ENCODE data around the gene CRACDL. TPM values are rescaled to one million over a fixed set of nuclear protein-coding genes. Genes with fewer than 3 reads are reported as not detected.

CRACDL gene
- total RNA-seq, 1 experiment from 2014 or later = 2.4 TPM

- intact Hi-C loops (cut with micrococcal nuclease; ENCODE audit: unreplicated experiment) (no loop called here), in situ Hi-C loops (cut with HindIII; ENCODE audit: low pct_unique_long_range_greater_than_20kb, low sequenced_read_pairs) (no loop called here)
- CTCF ChIA-PET = no interaction called here
- no peaks in the 10 kb centered on the region for H3K9me3 ChIP-seq (ENCODE audit: control insufficient read depth, insufficient read depth, low read depth, low read length)
- TF ChIP-seq, protein P1, sequence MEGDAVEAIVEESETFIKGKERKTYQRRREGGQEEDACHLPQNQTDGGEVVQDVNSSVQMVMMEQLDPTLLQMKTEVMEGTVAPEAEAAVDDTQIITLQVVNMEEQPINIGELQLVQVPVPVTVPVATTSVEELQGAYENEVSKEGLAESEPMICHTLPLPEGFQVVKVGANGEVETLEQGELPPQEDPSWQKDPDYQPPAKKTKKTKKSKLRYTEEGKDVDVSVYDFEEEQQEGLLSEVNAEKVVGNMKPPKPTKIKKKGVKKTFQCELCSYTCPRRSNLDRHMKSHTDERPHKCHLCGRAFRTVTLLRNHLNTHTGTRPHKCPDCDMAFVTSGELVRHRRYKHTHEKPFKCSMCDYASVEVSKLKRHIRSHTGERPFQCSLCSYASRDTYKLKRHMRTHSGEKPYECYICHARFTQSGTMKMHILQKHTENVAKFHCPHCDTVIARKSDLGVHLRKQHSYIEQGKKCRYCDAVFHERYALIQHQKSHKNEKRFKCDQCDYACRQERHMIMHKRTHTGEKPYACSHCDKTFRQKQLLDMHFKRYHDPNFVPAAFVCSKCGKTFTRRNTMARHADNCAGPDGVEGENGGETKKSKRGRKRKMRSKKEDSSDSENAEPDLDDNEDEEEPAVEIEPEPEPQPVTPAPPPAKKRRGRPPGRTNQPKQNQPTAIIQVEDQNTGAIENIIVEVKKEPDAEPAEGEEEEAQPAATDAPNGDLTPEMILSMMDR (IDR thresholded peaks at IDR 0.05) = no peak
- TF ChIP-seq POLR2AphosphoS5 (IDR thresholded peaks at IDR 0.05; ENCODE audit: low read depth, low read length) = no peak
- no peak for TF ChIP-seq SIN3A (IDR thresholded peaks at IDR 0.05; ENCODE audit: borderline replicate concordance, insufficient read depth, low read depth, low read length)
- no peak for TF ChIP-seq TCF7L2 (IDR thresholded peaks at IDR 0.05; ENCODE audit: low read depth, low read length)
- TF ChIP-seq, protein P2, sequence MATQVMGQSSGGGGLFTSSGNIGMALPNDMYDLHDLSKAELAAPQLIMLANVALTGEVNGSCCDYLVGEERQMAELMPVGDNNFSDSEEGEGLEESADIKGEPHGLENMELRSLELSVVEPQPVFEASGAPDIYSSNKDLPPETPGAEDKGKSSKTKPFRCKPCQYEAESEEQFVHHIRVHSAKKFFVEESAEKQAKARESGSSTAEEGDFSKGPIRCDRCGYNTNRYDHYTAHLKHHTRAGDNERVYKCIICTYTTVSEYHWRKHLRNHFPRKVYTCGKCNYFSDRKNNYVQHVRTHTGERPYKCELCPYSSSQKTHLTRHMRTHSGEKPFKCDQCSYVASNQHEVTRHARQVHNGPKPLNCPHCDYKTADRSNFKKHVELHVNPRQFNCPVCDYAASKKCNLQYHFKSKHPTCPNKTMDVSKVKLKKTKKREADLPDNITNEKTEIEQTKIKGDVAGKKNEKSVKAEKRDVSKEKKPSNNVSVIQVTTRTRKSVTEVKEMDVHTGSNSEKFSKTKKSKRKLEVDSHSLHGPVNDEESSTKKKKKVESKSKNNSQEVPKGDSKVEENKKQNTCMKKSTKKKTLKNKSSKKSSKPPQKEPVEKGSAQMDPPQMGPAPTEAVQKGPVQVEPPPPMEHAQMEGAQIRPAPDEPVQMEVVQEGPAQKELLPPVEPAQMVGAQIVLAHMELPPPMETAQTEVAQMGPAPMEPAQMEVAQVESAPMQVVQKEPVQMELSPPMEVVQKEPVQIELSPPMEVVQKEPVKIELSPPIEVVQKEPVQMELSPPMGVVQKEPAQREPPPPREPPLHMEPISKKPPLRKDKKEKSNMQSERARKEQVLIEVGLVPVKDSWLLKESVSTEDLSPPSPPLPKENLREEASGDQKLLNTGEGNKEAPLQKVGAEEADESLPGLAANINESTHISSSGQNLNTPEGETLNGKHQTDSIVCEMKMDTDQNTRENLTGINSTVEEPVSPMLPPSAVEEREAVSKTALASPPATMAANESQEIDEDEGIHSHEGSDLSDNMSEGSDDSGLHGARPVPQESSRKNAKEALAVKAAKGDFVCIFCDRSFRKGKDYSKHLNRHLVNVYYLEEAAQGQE (IDR thresholded peaks at IDR 0.05; ENCODE audit: insufficient read depth in 1 of 2, low read depth in 2 of 2, low read length in 1 of 2) = no peak
- no TSS peak for BruUV-seq (replicated peaks)
- H3K36me3 ChIP-seq (ENCODE audit: control insufficient read depth, insufficient read depth, low read length) = no peaks in the 10 kb centered on the region
- peaks cover 12% of the 10 kb centered on the region for H3K27me3 ChIP-seq (ENCODE audit: control insufficient read depth, insufficient read depth, low read length)
- no peak overlapping the region for H3K27ac ChIP-seq (ENCODE audit: low read length)
- POLR2A ChIA-PET = no interaction called here
- DNase-seq (ENCODE audit: low read depth, low spot score) (no peak), ATAC-seq (no peak)
- no peak overlapping the region for H3K4me3 ChIP-seq (ENCODE audit: low read depth in 2 of 2, low read length in 2 of 2)
- H3K4me1 ChIP-seq (ENCODE audit: control insufficient read depth, insufficient read depth, low read length) = no peaks in the 10 kb centered on the region
Measured at GRCh38 chr2:98940102-98940501, 4.1 kb upstream of the CRACDL start.

- no peak overlapping the region for H3K27ac ChIP-seq (ENCODE audit: low read length)
- CTCF ChIA-PET = no interaction called here
- H3K9me3 ChIP-seq (ENCODE audit: control insufficient read depth, insufficient read depth, low read depth, low read length) = no peaks in the 10 kb centered on the region
- intact Hi-C loops (cut with micrococcal nuclease; ENCODE audit: unreplicated experiment) = no loop called here
- BruUV-seq (replicated peaks) = no TSS peak
- TF ChIP-seq, protein P2 (IDR thresholded peaks at IDR 0.05; ENCODE audit: insufficient read depth in 1 of 2, low read depth in 2 of 2, low read length in 1 of 2) = no peak
- TF ChIP-seq POLR2AphosphoS5 (IDR thresholded peaks at IDR 0.05; ENCODE audit: low read depth, low read length) (no peak), TCF7L2 (IDR thresholded peaks at IDR 0.05; ENCODE audit: low read depth, low read length) (no peak)
- DNase-seq (ENCODE audit: low read depth, low spot score) (no peak), ATAC-seq (no peak)
- H3K4me1 ChIP-seq (ENCODE audit: control insufficient read depth, insufficient read depth, low read length) = no peaks in the 10 kb centered on the region
- POLR2A ChIA-PET = no interaction called here
- H3K4me3 ChIP-seq (ENCODE audit: low read depth in 2 of 2, low read length in 2 of 2) = no peak overlapping the region
- in situ Hi-C loops (cut with HindIII; ENCODE audit: low pct_unique_long_range_greater_than_20kb, low sequenced_read_pairs) = no loop called here
- H3K36me3 ChIP-seq (ENCODE audit: control insufficient read depth, insufficient read depth, low read length) = no peaks in the 10 kb centered on the region
- peaks cover 15% of the 10 kb centered on the region for H3K27me3 ChIP-seq (ENCODE audit: control insufficient read depth, insufficient read depth, low read length)
Measured at GRCh38 chr2:98937906-98938305, 1.9 kb upstream of the CRACDL start.

All from Panc1 (cell line).